Raji (cell line): ENCODE results near the gene GHRL.

Source experiments
- POLR2A ChIP-seq: IDR thresholded peaks from 2 replicates; pipeline ENCODE4 v1.6.1; 2011; ENCODE audit warnings: low read depth, low read length, control low read depth; ENCODE audit not compliant: insufficient read depth

GHRL gene

DNA sequence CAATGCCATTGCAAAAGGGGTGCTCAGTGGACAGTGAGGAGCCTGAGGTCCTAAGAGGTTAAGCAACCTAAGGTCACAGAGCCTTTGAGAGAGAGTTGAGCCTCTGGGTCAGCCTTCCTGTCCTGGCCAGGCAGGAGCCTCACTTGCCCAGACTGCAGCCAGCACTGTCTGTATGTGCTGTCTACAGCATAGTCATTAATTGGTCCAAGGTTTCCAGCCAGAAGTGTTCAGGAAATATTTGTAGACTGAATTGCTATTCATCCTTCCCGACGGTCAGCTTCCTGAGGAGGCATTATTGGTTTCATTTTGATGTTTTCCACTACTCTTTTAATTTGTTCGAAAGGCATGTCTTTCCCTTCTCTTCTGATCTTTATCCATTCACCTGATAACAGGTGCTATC lies 20.1 kb upstream of the GHRL start:
- no peak for TF ChIP-seq POLR2A

DNA sequence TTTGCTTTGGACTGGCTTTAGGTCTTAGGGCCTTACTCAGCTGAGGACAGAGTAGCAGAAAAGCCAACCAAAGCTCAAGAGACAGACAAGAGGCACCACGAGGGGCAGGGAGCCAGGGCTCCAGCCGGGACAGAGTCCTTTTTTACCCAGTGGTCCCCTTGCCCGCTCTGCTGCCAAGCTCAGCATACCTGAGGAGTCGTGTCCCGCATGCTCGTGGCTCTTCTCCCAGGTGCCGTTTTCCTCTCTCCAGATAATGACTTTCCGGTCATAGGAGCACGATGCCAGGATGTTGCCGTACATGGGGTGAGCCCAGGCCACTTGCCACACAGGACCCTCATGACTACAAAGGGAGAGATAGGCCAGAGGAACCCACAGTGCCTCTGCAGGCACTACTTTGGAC lies 19.6 kb upstream of the GHRL start:
- TF ChIP-seq POLR2A, result no peak

DNA sequence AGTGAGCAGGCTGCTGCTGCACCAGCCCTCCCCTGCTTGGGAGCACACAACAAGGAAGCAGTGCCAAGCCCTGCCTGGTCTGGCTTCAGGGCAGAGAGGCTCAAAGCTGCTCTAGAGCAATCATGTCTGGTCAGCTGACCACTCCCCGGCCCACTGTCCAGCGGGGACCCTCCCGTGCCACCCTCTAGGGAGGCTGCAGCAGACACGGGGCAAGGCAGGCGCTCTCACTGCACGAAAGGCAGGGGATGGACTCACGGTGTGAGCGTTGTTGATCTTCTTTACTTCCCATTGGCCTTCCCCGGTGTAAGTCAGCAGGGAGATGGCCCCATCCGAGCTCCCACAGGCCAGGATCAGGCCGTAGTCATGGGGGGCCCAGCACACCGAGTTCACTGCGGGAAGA lies 19.0 kb upstream of the GHRL start:
- no peak for TF ChIP-seq POLR2A

DNA sequence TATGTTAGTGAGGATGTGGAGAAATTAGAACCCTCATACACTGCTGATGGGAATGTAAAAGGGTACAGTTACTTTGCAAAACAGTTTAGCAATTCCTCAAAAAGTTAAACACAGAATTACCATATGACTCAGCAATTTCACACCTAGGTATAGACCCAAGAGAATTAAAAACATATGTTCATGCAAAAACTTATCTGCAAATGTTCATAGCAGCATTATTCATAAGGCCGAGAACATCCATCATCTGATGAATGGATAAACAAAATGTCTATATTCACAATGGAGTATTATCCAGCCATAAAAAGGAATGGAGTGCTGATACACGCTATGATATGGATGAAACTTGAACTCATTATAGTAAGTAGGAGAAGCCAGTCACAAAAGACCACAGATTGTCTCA lies 17.8 kb upstream of the GHRL start:
- TF ChIP-seq POLR2A, result no peak

DNA sequence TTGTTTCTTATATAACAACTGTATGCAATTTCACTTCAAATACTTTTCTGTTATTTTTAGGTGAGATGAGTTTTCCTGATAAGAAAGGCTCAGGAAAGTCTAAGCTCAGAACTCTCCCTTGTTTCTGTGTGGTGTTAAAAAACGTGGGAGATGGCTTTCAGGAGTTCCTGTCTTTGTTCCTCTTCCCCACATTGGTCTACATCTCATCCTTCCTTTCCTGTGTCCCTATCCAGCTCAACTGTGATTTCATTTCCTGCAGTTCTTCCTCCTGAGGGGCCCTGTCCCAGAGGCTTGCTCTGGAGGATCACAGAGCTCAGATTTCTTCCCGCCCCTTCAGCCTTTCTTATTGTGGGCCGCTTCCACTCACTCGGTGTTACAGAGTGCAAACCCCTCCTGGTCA lies 17.0 kb upstream of the GHRL start:
- TF ChIP-seq POLR2A, result no peak

DNA sequence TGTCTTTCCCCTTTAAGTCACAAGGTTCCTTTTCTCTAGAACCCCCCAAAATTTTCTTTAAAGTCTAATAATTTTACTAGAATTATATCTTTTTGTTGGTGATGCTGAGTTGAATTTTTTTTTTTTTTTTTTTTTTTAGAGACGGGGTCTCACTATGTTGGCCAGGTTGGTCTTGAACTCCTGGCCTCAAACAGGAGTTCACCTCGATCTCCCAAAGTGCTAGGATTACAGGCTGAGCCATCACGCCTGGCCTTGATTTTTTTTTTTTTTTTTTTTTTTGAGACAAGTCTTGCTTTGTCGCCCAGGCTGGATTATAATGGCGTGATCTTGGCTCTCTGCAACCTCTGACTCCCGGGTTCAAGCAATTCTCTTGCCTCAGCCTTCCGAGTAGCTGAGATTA lies 15.9 kb upstream of the GHRL start:
- no peak for TF ChIP-seq POLR2A

DNA sequence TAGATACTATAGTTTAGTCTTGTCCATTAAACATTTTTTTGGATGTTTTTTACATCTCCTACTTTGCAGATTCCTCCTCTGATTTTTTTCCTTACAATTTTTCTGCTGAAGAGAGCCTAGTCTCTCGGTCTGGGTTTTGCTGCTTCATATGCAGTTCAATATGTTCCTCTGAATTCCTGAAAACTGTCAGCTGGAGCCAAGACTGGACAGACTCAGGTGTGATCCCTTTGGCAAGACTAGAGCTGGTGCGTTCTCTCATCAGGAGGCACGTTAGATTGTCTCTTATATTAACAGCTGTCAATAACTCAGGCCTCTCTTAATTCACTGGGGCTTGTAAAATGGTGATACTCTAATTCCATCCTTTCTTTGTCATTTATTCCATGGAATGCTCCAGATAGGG lies 13.4 kb upstream of the GHRL start:
- TF ChIP-seq POLR2A, result no peak

DNA sequence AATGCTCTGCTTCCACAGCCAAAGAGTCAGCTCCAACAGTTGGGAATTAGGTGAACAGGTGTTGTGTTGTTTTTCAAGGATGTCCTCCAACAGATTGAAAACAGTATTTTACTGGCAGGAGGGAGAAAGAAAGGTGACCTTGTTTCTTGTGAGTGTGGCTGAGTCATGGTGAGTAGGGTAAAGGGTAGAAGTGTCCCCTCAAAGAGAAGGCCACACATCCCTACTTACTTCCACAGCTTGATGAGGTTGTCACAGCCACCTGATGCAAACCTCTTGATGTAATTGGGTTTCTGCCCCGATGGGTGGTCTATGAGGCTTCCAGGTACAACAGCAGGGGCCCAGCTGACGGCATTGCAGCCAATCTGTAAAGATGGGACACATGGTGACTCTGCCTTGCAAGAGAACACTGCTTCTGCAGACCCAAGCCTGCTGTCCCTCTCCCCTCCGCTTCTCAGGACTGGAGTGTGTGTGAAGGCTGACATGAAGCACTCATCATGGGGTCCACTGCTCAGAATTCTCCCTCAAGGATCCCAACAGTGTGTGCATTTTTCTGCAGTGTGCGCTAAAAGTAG lies 12.7 kb upstream of the GHRL start:
- TF ChIP-seq POLR2A, result no peak

DNA sequence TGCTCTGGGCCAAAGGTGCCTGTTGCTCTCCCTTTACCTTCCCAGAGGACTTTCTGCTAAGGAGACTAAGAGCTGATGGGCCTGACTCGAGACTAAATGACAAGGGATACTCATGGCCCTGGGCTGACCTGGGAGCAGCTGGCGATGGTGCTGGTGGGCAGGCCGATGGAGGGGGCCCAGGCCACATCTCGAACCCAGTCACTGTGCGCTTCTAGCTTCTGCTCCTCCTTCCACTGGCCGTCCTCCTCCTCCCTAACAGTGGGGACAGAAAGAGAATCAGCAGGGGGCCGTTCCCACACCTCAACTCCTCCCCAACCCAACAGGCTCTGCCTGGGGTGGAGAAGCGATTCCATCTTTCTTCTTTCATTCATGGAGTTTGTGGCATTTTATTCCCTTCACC lies 12.2 kb upstream of the GHRL start:
- TF ChIP-seq POLR2A, result no peak

DNA sequence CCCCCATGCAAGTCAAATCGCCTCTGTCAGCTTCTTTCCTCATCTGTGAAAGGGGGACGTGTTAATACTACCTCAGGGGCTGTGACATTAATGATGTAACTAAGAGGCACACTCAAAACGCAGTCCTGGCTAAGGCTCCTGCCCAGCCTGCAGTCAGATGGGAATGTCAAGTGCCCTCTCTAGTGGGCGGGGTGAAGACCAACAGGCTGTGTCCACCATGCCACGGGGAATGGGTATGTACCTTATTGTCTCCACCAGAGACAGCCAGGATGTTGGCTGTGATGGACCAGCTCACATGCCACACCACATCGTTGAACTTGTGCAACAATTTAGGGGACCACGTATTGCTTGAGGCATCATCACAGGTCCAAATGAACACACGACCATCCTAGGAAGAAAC lies 11.0 kb upstream of the GHRL start:
- no peak for TF ChIP-seq POLR2A

DNA sequence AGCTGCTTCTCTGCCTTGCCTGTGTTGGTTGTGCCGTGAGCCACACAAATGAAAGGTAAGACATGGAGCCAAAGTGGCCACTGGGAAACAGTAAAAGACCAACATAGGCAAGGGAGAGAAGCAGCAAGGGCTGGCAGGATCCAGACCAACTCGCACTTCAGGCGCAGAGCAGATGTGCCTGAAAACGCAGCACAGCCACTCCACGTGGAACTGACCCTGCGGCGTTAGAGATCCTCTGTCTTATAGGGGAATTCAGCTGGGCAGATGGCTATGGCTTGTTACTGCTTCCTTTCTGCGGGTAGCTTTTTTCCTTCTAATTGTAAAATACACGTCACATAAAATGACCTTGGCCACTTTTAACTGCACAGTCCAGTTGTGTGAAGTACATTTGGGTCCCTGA lies 10.4 kb upstream of the GHRL start:
- TF ChIP-seq POLR2A, result no peak

DNA sequence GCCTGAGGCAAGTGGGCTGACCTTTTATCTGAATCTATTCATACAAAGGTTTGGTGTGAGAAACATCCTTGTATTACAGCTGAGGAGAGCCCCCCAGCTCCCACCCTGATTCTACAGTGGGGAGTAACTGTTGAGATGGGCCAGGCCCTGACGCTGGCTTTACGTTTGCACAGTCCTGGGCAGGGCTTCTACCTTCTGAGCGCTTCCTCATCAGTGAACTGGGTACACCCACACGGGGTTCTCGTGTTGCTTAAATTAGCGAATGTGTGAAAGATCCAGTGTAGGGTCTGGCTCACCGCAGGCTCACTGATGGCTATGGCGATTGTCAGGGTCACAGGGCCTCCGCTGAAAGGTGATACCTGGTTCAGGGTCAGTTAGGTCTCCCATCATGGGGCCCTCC lies 7.3 kb upstream of the GHRL start:
- no peak for TF ChIP-seq POLR2A

DNA sequence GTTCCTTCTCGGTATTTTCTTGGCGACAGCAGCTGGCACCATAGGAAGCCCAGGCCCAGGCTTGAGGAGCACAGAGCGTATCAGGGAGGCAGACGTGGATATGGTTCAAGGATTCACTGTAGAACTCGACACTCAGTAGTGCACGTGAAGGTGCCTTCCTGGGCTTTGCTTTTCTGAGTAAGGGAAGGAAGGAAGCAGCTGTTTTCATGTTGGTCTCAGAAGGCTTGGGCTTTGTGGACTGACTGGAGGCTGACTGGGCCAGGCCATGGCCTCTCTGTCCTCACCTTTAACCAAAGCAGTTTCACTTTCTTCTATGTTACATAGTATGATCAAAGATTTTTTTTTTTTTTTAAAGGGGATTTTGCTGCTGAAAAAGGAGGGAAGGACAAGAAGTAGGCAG lies 6.9 kb upstream of the GHRL start:
- TF ChIP-seq POLR2A, result no peak

DNA sequence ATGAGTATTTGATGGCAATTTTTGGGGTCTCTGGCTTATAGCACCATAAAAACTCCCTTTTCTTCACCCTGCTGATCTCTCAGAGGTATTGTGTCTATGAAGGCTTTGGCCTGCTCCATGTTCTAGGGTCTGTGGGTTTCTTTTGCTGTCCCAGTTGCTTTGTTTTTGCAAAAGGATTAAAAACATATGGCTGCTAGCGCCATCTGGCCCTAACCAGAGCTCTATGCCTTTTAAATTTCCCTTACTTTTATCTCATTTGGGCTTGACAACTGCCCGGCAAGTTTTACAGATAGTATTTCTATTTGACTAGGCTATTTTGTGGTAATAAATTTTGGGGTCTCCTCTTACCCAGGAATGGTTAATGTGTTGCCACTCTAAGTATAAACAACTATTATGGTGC lies 6.4 kb upstream of the GHRL start:
- no peak for TF ChIP-seq POLR2A

DNA sequence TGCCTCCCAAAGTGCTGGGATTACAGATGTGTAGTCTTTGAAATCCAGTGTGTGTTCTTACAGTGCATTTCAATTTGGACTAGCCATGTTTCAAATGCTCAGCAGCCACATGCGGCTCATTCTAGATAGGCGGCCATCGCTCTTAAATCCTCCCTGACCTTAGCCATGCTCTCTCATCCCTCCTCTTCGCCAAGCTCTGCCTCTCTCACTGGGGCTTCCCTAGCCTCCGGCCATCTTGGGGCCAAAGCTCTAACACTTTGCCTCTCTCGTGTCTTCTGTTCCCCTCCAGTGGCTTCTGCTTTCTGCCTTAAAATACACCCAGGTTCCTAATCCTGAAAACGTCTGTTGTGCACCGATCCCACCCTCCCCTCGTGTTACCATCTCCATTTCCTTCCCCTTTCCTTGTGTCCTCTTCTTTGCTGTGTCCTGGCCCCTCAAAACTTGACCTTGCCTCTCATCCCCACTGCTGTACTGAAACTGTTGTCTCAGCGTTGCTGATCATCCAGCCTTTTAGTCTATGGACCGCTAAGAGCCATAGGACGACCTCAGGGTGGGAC lies 1.4 kb upstream of the GHRL start:
- no peak for TF ChIP-seq POLR2A

DNA sequence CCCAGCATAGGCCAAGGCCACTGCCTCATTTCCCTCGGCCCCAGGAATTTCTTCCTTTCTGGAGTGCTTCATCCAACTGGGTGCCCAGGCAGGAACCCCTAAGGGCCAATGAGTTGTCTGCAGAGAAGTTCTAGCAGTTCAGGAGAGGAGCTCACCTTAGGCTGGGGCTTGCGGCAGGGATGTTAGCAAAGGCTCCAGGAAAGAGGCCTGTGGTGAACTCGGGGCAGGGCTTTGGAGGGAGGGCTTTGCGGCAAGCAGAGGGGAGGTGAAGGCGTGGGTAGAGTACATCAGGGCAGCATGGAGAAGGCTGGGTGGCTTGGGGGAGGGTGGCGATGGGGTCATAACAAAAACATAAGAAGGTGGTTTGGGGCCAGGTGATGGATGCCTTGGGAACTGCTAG lies 1.1 kb downstream of the GHRL start:
- no peak for TF ChIP-seq POLR2A

DNA sequence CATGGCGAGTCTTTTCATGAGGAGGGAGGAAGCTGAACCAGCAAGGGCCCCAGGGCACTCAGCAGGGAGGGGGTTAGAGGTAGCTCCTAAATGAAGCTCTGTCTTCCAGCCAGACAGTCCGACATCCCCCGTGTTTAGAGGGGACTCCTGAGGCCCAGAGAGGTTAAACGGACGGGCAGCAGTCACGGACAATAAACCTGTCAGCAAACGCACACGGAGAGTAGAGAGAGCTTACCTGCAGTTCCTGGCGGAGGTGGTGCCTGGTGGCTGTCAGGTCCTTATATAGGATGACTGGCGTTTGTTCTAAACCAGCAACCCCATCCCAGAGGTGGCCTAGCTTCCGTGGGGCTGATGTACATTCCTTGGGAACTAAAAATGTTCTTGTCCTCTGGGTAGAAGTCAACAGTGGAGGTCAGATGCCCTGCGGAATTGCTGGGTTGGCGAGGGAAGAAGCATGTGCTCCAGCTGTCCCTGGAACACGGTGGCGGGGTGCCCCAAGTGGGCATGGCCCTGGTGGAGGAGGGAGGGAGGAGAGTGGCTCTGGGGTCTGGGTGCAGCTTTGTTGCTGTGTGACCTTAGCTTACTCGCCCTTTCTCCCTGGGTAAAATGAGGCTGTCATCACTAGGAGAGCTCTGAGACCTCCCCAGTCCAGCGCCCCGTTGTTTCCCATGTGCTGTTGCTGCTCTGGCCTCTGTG lies 2.1 kb downstream of the GHRL start:
- TF ChIP-seq POLR2A, result no peak
